KMS-11 (cell line): ENCODE measurements around the gene TEF.

ENCODE experiments used
- H2AFZ ChIP-seq: fragments of 200-600 bp; sonication (generic); 2 replicates; pipeline ENCODE4 v1.6.1; 2016; ENCODE audit warnings: antibody characterized with exemption, mixed run types, low read depth
- H3K27ac ChIP-seq: fragments of 200-600 bp; sonication (generic); 2 replicates; pipeline ENCODE4 v1.6.1; 2016; ENCODE audit warnings: mild to moderate bottlenecking, mixed run types
- H3K27me3 ChIP-seq: fragments of 200-600 bp; sonication (generic); 2 replicates; pipeline ENCODE4 v1.6.1; 2017; ENCODE audit warnings: mild to moderate bottlenecking, low read depth, mixed run types, moderate library complexity; ENCODE audit not compliant: insufficient read depth
- H3K36me3 ChIP-seq: fragments of 200-600 bp; sonication (generic); 2 replicates; pipeline ENCODE4 v1.6.1; 2017; ENCODE audit warnings: mild to moderate bottlenecking, mixed run types; ENCODE audit not compliant: insufficient read depth
- H3K4me1 ChIP-seq: fragments of 200-600 bp; sonication (generic); 2 replicates; pipeline ENCODE4 v1.6.1; 2016; ENCODE audit warnings: mild to moderate bottlenecking, low read depth, mixed run types; ENCODE audit not compliant: poor library complexity, severe bottlenecking
- H3K4me2 ChIP-seq: fragments of 200-600 bp; sonication (generic); 2 replicates; pipeline ENCODE4 v1.7.0; 2016; ENCODE audit warnings: mild to moderate bottlenecking, mixed run types
- H3K4me3 ChIP-seq: fragments of 200-600 bp; sonication (generic); IDR thresholded peaks from 2 replicates; pipeline ENCODE4 v1.6.1; 2017; ENCODE audit warnings: low read depth, low read length, mixed read lengths; ENCODE audit not compliant: insufficient read depth
- H3K79me2 ChIP-seq: fragments of 200-600 bp; sonication (generic); 2 replicates; pipeline ENCODE4 v1.6.1; 2016; ENCODE audit warnings: low read depth, mixed run types; ENCODE audit not compliant: insufficient read depth
- H3K9ac ChIP-seq: fragments of 200-600 bp; sonication (generic); 2 replicates; pipeline ENCODE4 v1.6.1; 2016; ENCODE audit warnings: mild to moderate bottlenecking, mixed run types
- H4K20me1 ChIP-seq: fragments of 200-600 bp; sonication (generic); 2 replicates; pipeline ENCODE4 v1.6.1; 2016; ENCODE audit warnings: mild to moderate bottlenecking, mixed run types; ENCODE audit not compliant: insufficient read depth
- CTCF ChIP-seq: fragments of 200-600 bp; sonication (generic); conservative IDR thresholded peaks from 2 replicates; pipeline ENCODE4 v1.6.1; 2017; ENCODE audit warnings: low read depth, mild to moderate bottlenecking, antibody characterized with exemption, low read length, moderate library complexity, mixed read lengths

The TEF gene

GRCh38 chr22:41344189-41344788, 37.5 kb upstream of the TEF start:
- Histone ChIP-seq H4K20me1 (no peaks in the 10 kb centered on the region), H2AFZ (no peak overlapping the region), H3K27me3 (no peaks in the 10 kb centered on the region), H3K9ac (no peak overlapping the region), H3K36me3 (no peaks in the 10 kb centered on the region), H3K4me3 (no peak overlapping the region), H3K27ac (no peak overlapping the region), H3K79me2 (no peaks in the 10 kb centered on the region), H3K4me2 (no peak overlapping the region), H3K4me1 (peaks cover 14% of the 10 kb centered on the region)
- TF ChIP-seq CTCF, result no peak

- H3K27me3 ChIP-seq, result no peaks in the 10 kb centered on the region
- no peak overlapping the region for H3K27ac ChIP-seq
- no peak for TF ChIP-seq CTCF
- H4K20me1 ChIP-seq, result no peaks in the 10 kb centered on the region
- H3K4me1 ChIP-seq, result peaks cover 14% of the 10 kb centered on the region
- H2AFZ ChIP-seq, result no peak overlapping the region
- no peak overlapping the region for H3K4me2 ChIP-seq
- H3K4me3 ChIP-seq, result no peak overlapping the region
- no peaks in the 10 kb centered on the region for H3K79me2 ChIP-seq
- no peak overlapping the region for H3K9ac ChIP-seq
- no peaks in the 10 kb centered on the region for H3K36me3 ChIP-seq
Measured at GRCh38 chr22:41345807-41346335, 35.9 kb upstream of the TEF start.

- TF ChIP-seq CTCF, result no peak
- Histone ChIP-seq H3K36me3 (no peaks in the 10 kb centered on the region), H3K79me2 (no peaks in the 10 kb centered on the region), H3K27ac (no peak overlapping the region), H3K9ac (no peak overlapping the region), H3K4me3 (no peak overlapping the region), H4K20me1 (no peaks in the 10 kb centered on the region), H3K27me3 (no peaks in the 10 kb centered on the region), H2AFZ (no peak overlapping the region), H3K4me2 (no peak overlapping the region), H3K4me1 (no peaks in the 10 kb centered on the region)
Measured at GRCh38 chr22:41347066-41347859, 34.5 kb upstream of the TEF start.

GRCh38 chr22:41348964-41349484, 32.7 kb upstream of the TEF start:
- no peak overlapping the region for H3K27ac ChIP-seq
- no peaks in the 10 kb centered on the region for H3K4me1 ChIP-seq
- H3K36me3 ChIP-seq, result no peaks in the 10 kb centered on the region
- no peak overlapping the region for H3K4me2 ChIP-seq
- no peak overlapping the region for H2AFZ ChIP-seq
- no peaks in the 10 kb centered on the region for H4K20me1 ChIP-seq
- no peak overlapping the region for H3K4me3 ChIP-seq
- no peaks in the 10 kb centered on the region for H3K27me3 ChIP-seq
- no peaks in the 10 kb centered on the region for H3K79me2 ChIP-seq
- no peak overlapping the region for H3K9ac ChIP-seq
- TF ChIP-seq CTCF, result no peak
